A673 (cell line): Measurements from ENCODE around the gene FRMD4A. TPM values are rescaled to one million over a fixed set of nuclear protein-coding genes. Genes with fewer than 3 reads are reported as not detected.

ENCODE experiments used
- BruUV-seq: library from RNA; stranded (reverse); fragments of 400-500 nt; replicated peaks from 2 replicates; lab custom pipeline; 2021; lab: Mats Ljungman, UMichigan
- CTCF ChIA-PET: fragments of 300-600 bp; sonication (Branson Sonifier 250); formaldehyde crosslinking; loops from one replicate; lab custom pipeline; 2022; ENCODE audit warnings: antibody characterized with exemption; lab: Charles Lee
- POLR2A ChIA-PET: fragments of 300-600 bp; sonication (Branson Sonifier 250); formaldehyde crosslinking; loops from one replicate; lab custom pipeline; 2022; ENCODE audit warnings: antibody characterized with exemption; ENCODE audit not compliant: low non-redundant PET; lab: Charles Lee
- DNase-seq: peaks from one replicate; pipeline ENCODE4 v3.0.0-alpha.2; 2015; ENCODE audit warnings: low spot score
- H3K27ac ChIP-seq: fragments of 200-600 bp; sonication (generic); 2 replicates; pipeline ENCODE4 v1.5.1; 2016; ENCODE audit warnings: mixed run types, low read depth, mild to moderate bottlenecking, mixed read lengths, antibody characterized with exemption, low read length; ENCODE audit not compliant: poor library complexity, severe bottlenecking
- H3K27me3 ChIP-seq: fragments of 200-600 bp; sonication (generic); replicated peaks from 2 replicates; pipeline ENCODE4 v1.6.1; 2017; ENCODE audit warnings: mixed run types, low read depth, mild to moderate bottlenecking, mixed read lengths, antibody characterized with exemption, low read length; ENCODE audit not compliant: insufficient read depth, poor library complexity
- H3K36me3 ChIP-seq: fragments of 200-600 bp; sonication (generic); 2 replicates; pipeline ENCODE4 v1.6.1; 2016; ENCODE audit warnings: mixed run types, mild to moderate bottlenecking, mixed read lengths, antibody characterized with exemption, low read length; ENCODE audit not compliant: insufficient read depth, poor library complexity, severe bottlenecking
- H3K4me1 ChIP-seq: fragments of 200-600 bp; sonication (generic); 2 replicates; pipeline ENCODE4 v1.6.1; 2017; ENCODE audit warnings: mixed run types, mild to moderate bottlenecking, mixed read lengths, antibody characterized with exemption, low read length; ENCODE audit not compliant: insufficient read depth, poor library complexity, severe bottlenecking
- H3K4me3 ChIP-seq: fragments of 200-600 bp; sonication (generic); 2 replicates; pipeline ENCODE4 v1.5.1; 2016; ENCODE audit warnings: low read depth, mixed run types, mild to moderate bottlenecking, mixed read lengths, low read length; ENCODE audit not compliant: poor library complexity, severe bottlenecking
- H3K9me3 ChIP-seq: fragments of 200-600 bp; sonication (generic); 2 replicates; pipeline ENCODE4 v1.6.1; 2016; ENCODE audit warnings: mixed run types, low read depth, mild to moderate bottlenecking, mixed read lengths, antibody characterized with exemption, low read length; ENCODE audit not compliant: poor library complexity, severe bottlenecking
- CTCF ChIP-seq: fragments of 300-800, 200-600 bp; sonication (generic); conservative IDR thresholded peaks from 2 replicates; pipeline ENCODE4 v1.5.1; 2017; ENCODE audit warnings: low read depth, mild to moderate bottlenecking, antibody characterized with exemption, low read length, moderate library complexity, mixed read lengths
- EZH2 ChIP-seq: fragments of 200-600 bp; sonication (generic); IDR thresholded peaks from 2 replicates; pipeline ENCODE4 v1.6.1; 2017; ENCODE audit warnings: borderline replicate concordance, low read depth, mild to moderate bottlenecking, mixed read lengths, antibody characterized with exemption, low read length; ENCODE audit not compliant: poor library complexity, severe bottlenecking
- intact Hi-C: fragments of 100-400 bp; cut with micrococcal nuclease; formaldehyde crosslinking; loops from one replicate; pipeline ENCODE4 v1.10.0; 2022; ENCODE audit not compliant: unreplicated experiment
- total RNA-seq: library from RNA; stranded (reverse); gene quantifications from 2 replicates; pipeline ENCODE4 v1.2.3, GENCODE V29; 2021

Gene FRMD4A
- total RNA-seq, 1 experiment from 2014 or later: 26.3 TPM

GRCh38 chr10:13913897-13914296 lies 416.8 kb downstream of the FRMD4A start:
- TF ChIP-seq EZH2 (no peak), CTCF (no peak)
- CTCF ChIA-PET: no interaction called here
- no peak overlapping the region for H3K4me3 ChIP-seq
- no peak for DNase-seq
- POLR2A ChIA-PET: no interaction called here
- no peaks in the 10 kb centered on the region for H3K27me3 ChIP-seq
- no peaks in the 10 kb centered on the region for H3K36me3 ChIP-seq
- no TSS peak for BruUV-seq
- H3K4me1 ChIP-seq: no peaks in the 10 kb centered on the region
- intact Hi-C loops: no loop called here
- H3K9me3 ChIP-seq: no peaks in the 10 kb centered on the region
- no peak overlapping the region for H3K27ac ChIP-seq

- no peaks in the 10 kb centered on the region for H3K27me3 ChIP-seq
- no peaks in the 10 kb centered on the region for H3K9me3 ChIP-seq
- POLR2A ChIA-PET: no interaction called here
- H3K27ac ChIP-seq: no peak overlapping the region
- no peaks in the 10 kb centered on the region for H3K36me3 ChIP-seq
- DNase-seq: no peak
- no peaks in the 10 kb centered on the region for H3K4me1 ChIP-seq
- intact Hi-C loops: no loop called here
- no peak overlapping the region for H3K4me3 ChIP-seq
- CTCF ChIA-PET: no interaction called here
- no peak for TF ChIP-seq CTCF
- no peak for TF ChIP-seq EZH2
- no TSS peak for BruUV-seq
These were observed 418.8 kb downstream of the FRMD4A start for GRCh38 chr10:13911821-13912520.

GRCh38 chr10:13909516-13910258 lies 421.0 kb downstream of the FRMD4A start:
- H3K4me3 ChIP-seq: no peak overlapping the region
- ChIA-PET CTCF (no interaction called here), POLR2A (no interaction called here)
- H3K9me3 ChIP-seq: no peaks in the 10 kb centered on the region
- no TSS peak for BruUV-seq
- intact Hi-C loops: no loop called here
- no peak overlapping the region for H3K27ac ChIP-seq
- H3K36me3 ChIP-seq: no peaks in the 10 kb centered on the region
- H3K4me1 ChIP-seq: no peaks in the 10 kb centered on the region
- DNase-seq: no peak
- H3K27me3 ChIP-seq: no peaks in the 10 kb centered on the region
- TF ChIP-seq CTCF: no peak
- no peak for TF ChIP-seq EZH2
